Measurements from ENCODE around the gene LATS1.
A peak's percentile ranks its signal among the peaks of the same experiment; 100 is the strongest.
"Not testable (repeated sequence)": the region's sequence is repeated elsewhere in the genome, so short reads cannot be mapped to it uniquely, and the experiment has no call there.

Gene LATS1

GRCh38 chr6:149717588-149718458 is at the start of gene LATS1:
Gene LATS1 (minus strand): TSS chr6:149718101. CDS start chr6:149702126, 15,975 bp downstream.
- DNase-seq, result peak; percentile 50

DNA sequence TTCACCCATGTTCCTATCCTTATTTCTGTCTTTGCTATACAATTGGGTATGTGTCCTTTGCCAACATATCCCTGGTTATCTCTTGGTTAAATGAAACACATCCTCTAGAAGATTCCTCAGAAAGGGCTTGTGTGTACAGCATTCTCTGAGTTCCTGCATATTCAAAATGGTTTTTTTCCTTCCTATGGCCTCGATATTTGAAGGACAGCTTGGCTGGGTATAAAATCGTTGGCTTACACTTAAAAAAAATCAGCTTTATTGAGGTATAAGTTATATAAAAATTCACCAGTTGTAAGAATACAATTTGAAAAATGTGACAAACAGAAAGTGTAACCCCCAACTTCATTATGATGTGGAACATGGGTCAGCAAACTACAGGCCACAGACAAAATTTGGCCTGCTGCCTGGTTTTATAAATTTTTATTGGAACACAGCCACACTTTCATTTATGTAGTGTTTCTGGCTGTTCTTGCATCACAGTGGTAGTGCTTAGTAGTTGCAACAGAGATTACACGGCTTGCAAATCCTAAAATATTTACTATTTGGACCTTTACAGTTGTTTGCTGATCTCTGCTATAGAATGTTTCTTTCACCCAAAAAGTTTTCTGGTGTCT is 48.4 kb upstream of the LATS1 start:
- no peak for DNase-seq

DNA sequence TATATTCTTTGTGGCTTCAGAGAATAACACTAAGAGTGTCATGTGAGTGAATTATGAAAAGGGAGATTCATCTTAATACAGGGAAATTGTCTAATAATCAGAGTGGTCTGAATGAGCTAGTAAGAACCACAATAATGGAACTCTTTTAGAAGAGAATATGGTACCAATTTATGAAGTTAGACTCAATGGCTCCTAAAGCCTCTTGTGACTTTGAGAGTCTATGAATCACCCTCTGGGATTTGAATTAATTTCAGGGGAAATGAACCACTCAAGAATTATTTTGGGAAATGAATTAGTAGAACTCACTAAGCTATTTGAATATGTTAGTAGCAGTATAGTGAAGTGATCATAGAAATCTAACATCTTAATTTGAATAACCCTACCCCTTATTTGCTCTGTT is 46.0 kb upstream of the LATS1 start:
- DNase-seq, result no peak

DNA sequence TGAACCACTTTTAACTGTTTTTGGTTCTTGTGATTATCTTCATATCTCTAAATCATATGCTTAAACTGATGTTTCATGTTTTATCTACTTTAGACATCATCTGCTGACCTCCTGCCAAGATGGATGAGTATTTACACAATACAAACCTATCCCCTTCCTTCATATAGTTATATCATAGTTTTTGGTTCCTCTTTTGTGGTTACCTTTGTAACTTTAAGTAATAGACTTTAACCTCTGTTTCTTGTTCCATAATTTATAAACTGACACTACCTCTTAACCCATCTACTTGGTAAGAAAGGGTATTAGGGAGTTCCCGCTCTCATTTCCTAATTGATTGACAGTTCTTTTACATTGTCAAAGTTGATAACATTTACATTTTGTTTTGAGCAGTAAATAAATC is 43.5 kb upstream of the LATS1 start:
- DNase-seq, result no peak

DNA sequence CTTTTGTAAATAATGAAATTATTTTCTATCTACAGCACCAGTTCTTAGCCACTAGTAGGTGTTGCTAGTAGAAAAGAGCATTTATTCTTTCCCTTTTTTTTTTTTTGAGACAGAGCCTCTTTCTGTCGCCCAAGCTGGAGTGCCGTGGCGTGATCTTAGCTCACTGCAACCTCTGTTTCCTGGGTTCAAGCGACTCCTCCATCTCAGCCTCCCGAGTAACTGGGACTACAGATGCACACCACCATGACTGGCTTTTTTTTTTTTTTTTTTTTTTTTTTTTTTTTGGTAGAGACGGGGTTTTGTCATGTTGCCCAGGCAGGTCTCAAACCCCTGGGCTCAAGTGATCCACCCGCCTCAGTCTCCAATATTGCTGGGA is 38.3 kb upstream of the LATS1 start:
- DNase-seq, result no peak

GRCh38 chr6:149755300-149756260 is 37.7 kb upstream of the LATS1 start:
- no peak for DNase-seq

DNA sequence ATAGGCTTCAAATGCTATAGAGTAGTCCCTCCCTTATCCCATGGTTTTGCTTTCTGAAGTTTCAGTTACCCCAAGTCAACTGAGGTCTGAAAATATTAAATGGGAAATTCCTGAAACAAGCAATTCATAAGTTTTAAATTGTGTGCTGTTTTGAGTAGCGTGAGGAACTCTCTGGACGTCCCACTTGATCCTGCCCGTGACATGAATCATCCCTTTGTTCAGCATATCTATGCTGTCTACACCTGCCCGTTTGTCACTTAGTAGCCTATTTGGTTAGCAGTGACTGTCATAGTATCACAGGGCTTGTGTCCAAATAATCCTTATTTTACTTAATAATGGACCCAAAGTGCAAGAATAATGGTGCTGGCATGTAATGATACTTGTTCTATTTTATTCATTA is 36.6 kb upstream of the LATS1 start:
- DNase-seq, result no peak

DNA sequence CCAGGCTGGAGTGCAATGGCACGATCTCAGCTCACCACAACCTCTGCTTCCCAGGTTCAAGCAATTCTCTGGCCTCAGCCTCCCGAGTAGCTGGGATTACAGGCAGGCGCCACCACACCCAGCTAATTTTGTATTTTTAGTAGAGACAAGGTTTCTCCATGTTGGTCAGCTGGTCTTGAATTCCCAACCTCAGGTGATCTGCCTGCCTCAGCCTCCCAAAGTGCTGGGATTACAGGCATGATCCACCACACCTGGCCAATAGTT is 35.4 kb upstream of the LATS1 start:
- not testable (repeated sequence) for DNase-seq

DNA sequence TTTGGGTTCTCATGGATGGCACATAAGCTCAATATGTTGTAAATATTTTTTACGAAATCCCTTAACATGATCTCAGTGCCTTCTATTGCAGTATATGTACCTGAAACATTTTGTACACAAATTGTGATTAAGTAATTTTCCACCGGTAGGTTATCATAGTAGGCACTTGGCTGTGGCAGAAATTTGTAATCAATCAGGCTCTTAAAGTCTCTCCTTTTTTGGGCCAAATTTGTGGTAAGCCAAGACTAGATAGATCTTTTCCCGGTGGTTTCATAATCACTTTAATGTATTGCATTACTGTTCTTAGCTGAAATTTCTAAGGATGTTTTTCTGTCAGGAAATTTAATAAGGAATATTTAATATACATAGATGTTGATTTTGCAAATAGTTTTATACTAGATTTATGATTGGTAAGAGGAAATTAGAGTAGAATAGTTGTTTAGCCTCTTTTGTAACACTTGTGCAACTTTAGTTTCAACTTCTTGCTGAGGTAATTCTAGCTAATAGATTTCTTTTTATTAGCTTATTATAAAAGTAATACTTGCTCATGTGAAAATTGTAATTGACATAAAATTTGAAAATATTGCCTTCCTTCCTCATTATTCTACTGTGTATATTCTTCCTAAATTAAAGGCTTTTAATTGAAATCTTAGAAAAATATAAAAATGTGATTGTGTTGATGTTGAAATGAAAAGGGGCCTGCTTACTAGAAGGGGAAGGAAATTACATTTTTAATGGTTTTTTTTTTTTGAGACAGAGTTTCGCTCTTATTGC is 34.9 kb upstream of the LATS1 start:
- no peak for DNase-seq

GRCh38 chr6:149751920-149752319 is 34.0 kb upstream of the LATS1 start:
- DNase-seq, result not testable (repeated sequence)

- no peak for DNase-seq
These were observed 33.3 kb upstream of the LATS1 start for GRCh38 chr6:149751239-149751638.

DNA sequence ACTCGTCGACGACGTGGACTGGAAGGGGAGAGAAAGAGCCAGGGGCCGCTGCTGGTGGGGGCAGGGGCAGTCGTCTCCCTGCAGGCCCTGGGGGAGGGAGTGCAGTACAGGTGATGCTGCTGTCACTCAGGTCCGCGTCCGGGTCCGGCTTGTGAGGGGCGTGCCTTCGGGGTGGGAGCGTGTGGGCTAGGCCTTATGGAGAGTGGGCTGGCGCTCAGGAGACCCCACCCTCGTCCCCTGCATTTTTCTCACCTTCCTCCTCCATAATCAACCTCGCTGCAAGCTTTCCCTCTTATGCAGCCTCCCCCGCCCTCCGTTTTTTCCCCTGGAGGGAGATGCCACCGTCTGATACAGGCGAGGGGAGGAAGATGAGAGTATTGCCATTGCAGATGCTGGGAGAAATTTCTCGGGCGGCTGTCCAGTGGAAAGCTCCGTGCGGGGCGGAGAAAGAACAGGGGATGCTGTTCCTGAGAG is 32.3 kb upstream of the LATS1 start:
- no peak for DNase-seq

GRCh38 chr6:149749594-149750135 is 31.8 kb upstream of the LATS1 start, which contains the start of gene PCMT1:
Gene PCMT1 (plus strand): TSS chr6:149749741. CDS start chr6:149749902, 161 bp downstream.
- DNase-seq, result peak; percentile 9

DNA sequence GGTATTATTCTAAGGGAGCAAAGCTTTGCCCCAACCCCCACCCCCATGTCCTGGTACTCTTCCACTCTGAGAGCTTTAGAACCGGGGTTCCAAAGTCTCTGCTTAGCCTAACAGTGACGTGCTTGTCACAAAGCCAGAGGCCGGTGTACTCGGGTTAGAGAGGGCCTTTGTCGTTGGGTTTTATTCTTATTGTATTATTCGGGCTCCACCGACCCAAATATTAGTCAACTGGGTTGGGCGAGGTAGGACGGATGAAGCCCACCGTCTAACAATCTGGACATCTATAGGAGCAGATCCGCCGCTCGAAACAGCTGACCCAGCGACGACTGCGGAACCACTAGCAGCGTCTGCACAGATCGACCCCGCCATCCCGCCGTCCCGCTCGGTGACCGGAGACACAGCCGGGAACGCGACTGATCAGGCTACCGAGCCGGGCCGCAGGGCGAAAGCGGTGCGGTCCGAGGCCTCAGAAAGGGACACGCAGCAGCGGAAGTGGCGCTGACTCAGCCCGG is 31.2 kb upstream of the LATS1 start:
- DNase-seq, result not testable (repeated sequence)

DNA sequence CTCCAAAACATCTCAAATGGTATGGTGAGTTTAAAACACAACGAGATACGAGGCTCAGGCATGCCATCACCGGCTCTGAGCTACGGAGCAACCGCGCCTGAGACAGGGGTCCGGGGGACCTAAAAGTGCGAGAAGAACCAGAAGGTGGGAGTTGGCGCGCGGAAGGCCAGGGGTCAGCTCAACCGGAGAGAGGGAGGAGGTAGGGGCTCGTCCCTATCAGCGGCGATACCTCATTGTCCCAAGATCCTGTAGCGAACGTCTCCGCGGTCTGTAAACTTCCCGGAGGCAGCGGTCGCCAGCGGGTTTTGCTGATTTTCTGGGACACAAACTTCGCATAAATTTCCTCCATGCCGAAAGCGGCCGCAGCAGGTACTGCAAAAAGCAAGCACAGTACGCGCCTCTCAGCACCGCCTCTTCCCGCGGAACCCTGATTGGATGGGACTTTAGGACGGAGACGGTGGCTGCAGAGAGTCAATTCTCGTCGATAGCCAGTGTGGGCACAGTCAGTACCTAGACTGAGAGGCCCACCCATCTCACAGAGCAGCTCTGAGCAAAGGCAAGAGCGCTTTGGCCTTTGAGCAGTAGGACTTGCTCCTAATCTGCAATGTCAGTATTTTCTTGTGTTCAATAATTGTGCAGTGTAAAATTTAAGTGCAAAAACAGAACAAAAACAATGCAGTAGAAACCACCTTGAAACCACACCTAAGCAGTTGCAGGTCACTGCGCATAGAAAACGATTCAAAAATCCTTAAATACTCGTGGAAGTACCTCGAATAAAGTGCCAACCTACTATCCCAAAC is 28.4 kb upstream of the LATS1 start, which contains the start of gene NUP43:
TSS of gene NUP43 (minus strand) at position 383 of the 800 bp plus-strand sequence. CDS start at position 349, 34 bp downstream.
- peak; percentile 50 for DNase-seq

GRCh38 chr6:149745252-149745651 is 27.4 kb upstream of the LATS1 start:
- not testable (repeated sequence) for DNase-seq

- no peak for DNase-seq
These were observed 17.0 kb upstream of the LATS1 start for GRCh38 chr6:149734915-149735314.

DNA sequence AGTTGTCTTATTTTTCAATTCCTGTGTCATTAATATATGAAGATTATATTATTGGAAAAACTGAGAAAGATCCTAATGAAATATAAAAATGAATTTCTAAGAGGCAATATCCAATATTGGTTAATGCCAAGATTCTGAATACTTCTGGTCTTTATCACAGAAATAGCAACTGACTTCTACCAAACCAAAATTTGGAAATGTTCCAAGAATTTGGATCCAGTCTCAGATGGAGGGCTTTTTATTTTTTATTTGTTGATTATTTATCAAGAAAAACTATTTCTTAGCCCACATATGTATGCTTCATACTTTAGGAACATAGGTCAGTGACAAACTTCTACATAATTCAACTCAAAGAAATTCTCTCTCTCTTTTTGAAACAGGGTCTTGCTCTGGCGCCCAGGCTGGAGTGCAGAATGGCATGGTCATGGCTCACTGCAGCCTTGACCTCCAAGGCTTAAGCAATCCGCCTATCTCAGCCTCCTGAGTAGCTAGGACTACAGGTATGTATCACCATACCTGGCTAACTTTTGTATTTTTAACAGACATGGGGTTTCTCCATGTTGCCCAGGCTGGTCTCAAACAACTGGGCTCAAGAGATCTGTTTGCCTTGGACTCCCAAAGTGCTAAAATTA is 15.3 kb upstream of the LATS1 start:
- DNase-seq, result no peak

DNA sequence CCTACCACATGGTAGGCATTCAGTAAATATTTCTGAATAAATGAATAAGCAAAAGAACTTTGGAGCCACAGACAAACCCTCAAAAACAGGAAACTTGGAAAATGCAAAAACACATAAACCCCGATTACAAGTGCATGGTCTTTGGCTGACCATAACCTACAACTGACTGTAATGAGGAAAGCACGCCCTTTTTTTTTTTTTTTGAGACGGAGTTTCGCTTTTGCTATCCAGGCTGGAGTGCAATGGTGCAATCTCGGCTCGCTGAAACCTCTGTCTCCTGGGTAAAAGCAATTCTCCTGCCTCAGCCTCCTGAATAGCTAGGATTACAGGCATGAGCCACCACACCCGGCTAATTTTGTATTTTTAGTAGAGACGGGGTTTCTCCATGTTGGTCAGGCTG is 11.9 kb upstream of the LATS1 start:
- DNase-seq, result no peak

GRCh38 chr6:149728499-149729234 is 10.8 kb upstream of the LATS1 start:
- no peak for DNase-seq
